Inflammatory macrophage treated with lipopolysaccharide for 1 hour (primary cell): ENCODE measurements around the gene OR14I1.
A peak's percentile ranks its signal among the peaks of the same experiment; 100 is the strongest.

Experiments
- DNase-seq, 2 donors: peaks; one replicate each; pipeline ENCODE4 v3.0.0-alpha.2; 2020 to 2022

The OR14I1 gene

DNA sequence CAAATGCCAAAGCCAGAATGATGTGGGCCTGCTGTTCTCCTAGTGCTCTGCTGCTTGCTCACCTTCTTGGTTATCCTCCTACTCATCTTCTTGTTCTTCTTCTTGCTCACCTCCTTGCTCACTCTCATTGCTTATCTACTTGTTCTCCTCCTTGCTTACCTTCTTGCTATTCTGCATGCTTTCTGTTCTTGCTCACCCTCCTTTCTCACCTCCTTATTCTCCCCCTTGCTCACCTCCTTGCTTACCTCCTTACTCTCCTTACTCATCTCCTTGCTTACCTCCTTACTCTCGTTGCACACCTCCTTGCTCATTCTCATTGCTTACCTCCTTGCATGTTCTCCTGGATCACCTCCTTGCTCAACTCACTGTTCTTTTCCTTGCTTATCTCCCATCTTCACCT, at the start of gene OR14I1:
Gene OR14I1 (minus strand): TSS at position 53 of the 400 bp plus-strand sequence.
- DNase-seq, result no peak

DNA sequence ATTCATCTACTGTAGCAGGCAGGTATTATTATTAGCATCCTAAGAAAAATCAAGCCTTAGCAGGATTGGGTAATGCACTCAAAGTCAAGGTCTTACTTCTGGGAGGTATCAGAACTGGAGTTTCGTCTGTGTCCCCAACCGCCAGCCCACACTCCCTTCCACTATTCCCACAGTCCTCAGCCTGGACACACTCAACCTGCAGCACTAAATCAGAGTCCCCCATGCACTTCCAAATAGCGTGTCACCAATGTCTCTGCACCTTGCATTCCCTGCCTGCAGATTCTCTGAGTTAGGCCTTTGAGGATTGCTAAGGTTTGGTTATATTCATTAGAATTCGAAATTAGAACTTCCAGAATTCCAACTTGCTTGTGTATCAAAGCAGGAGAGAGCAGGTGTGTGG, 49.1 kb upstream of the OR14I1 start:
- DNase-seq, result no peak

DNA sequence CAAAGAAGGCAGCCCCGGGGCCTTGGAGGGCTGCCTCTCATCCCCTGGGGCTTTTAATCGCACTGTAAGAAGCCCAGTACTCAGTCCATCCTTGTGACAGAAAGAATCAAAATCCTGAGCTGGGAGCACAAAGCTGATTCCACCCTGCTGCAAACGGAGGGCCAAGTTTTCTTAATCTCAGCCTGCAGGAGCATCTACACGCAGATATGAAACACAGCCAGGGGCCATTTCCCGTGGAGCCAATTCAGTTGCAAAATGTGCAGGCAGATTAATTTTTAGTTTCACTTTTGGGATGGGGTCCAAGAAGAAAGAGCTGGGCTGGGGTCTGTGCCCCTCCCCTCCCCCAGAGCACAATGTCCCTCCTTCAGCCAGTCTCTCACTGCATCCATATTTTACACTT, 48.6 kb upstream of the OR14I1 start:
- no peak for DNase-seq

DNA sequence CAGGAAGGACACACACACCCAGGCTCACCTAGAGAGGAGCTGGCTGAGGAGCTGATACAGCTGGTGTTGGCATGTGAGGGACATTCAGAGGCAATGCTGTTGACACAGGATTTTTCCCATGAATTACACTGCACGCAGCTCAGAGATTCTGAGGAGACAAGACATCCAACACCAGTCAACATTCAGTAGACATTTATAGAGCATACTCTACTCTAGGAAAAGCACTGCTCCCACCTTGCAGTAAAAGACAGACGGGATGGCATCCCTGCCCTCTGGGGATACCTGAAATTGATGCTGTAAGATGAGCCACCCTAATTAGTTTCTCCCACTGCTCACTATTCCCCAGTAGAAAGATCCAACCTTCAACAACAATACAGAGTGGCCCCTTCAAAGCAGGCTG, 47.9 kb upstream of the OR14I1 start:
- no peak for DNase-seq

DNA sequence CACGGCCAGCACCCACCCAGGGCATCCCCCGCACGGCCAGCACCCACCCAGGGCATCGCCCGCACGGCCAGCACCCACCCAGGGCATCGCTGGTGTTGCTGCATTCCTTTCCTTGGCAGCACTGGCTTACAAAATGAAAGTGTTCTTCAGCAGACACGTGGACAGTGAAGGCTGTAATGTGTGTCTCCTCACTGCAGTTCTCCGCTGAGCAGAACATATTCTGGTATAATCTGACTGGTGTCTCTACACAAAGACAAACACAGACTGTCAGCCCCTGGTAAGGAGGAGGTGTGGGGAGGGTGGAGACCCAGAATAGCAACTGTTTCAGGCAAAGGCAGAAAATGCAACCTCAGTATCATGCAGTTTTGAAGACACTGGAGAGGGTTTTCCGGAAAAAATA, 45.6 kb upstream of the OR14I1 start:
- no peak for DNase-seq

DNA sequence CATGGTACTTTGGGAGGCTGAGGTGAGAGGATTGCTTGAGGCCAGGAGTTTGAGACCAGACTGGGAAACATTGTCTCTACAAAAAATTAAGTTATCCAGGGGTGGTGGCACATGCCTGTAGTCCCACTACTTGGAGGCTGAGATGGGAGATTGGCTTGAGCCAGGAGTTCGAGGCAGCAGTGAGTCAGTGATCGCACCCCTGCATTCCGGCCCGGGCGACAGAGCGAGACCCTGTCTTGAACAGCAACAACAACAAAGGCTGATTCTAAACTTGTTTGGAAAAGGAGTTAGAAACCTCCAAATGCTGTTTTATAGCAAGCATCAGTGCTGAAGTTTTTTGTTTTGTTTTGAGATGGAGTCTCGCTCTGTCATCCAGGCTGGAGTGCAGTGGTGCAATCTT, 38.3 kb upstream of the OR14I1 start:
- DNase-seq, result no peak

GRCh38 chr1:248739572-248740205, 37.1 kb upstream of the OR14I1 start:
- peak in 1 of 2 donors; percentile 17 for DNase-seq

DNA sequence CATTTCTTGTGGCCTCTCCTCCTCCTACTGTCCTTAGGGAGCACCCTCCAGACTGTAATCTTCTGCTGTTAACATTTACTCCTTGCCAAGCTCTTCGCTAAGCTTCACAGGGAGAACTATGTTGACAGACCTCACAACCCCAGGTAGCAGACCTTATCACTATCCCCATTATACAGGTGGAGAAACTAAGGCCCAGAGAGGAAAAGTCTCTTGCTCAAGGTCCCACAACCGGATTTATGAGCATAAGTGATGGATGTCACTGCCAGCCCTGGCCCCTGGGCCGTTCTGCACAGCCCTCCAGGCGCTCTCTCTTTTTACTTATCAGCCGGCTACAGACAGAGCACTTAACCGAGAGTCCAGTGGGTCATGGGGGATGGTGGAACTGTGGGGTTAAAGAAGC, 34.9 kb upstream of the OR14I1 start:
- DNase-seq, result no peak

DNA sequence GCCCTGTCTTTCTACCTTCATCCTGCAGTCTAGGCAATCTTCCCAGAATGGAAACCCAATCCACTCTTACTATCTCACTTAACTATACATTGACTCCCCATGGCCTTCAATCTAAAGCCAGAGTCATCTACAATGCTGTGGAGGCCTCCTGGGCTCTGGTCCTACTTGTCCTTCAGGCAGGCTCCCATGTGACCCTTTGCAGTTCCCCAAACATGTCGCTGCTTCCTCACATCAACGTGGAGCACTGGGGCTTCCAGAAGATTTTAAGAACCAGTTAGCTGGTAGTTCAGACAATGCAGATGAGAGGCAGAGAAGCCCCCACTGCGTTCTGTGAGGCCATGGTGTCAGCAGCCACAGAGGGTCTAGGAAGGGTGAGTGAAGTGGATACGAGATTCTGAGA, 34.4 kb upstream of the OR14I1 start:
- peak; percentile 14 to 15 for DNase-seq

DNA sequence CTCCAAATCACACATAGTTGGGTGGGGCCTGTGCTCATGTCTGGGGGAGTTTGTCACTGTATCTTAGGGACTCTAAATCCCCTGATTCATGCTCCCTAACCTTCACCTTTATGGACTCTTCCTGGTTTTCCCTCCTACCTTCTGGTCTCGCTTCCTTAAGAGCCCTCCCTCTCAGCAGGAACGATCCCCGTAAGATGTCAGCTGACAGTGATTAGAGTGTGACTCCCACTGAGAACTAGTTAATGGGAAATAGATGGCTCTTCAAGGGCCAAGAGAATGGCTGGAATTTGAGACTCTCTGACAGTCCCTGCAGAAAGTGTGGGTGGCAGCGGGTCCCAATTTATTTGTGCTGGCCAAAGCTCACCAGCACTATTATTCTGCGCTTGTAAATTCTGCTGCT, 31.0 kb upstream of the OR14I1 start:
- DNase-seq, result no peak

GRCh38 chr1:248730507-248731335, 28.2 kb upstream of the OR14I1 start:
- no peak for DNase-seq

- DNase-seq, result no peak
These were observed 11.7 kb upstream of the OR14I1 start for GRCh38 chr1:248714248-248714647.

DNA sequence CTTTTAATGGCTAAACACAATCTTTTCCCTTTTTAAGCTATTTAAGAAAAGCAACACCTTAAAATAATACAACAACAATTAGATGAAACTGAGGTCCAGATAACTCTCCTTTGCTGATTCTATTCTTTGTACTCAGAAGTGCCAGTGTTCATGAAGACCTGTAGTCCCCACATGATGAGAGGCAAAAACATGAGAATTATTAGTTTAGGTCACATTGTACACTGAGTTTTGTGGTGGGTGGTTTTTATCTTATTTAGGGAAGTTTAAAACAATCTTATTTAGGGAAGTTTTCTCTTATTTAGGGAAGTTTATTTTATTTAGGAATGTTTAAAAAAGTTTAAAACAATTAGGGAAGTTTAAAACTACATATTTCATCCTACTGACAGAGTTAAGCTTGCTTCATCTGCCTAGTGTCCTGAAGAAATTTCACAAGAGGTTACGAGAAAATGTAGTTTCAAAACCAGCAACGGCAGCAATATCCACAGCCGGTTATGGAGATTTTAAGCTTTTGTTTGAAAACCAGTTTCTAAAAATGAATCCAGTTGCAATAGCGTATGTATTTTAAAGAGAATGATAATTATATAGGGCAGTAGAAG, 7.8 kb upstream of the OR14I1 start:
- DNase-seq, result peak; percentile 86 to 90

GRCh38 chr1:248704606-248705005, 2.0 kb upstream of the OR14I1 start:
- DNase-seq, result no peak

DNA sequence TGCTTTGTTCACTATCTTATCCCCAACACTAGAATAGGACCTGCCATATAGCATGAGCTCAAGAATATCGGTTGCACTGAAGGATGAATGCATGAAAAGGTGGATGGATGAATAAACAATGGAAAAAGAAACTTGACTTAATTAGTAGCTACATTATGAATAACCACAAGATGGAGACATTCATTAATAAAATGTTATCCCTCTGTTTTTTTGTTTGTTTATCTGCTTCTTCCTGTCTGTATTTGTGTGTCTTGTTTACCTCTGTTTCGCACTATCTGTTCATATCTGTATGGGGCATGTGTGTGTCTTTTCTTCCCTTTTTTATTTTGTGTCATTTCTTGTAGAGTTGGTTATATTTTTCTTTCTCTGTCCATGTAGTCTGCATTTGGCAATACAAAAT, 1.1 kb upstream of the OR14I1 start:
- DNase-seq, result peak; percentile 17 to 21

DNA sequence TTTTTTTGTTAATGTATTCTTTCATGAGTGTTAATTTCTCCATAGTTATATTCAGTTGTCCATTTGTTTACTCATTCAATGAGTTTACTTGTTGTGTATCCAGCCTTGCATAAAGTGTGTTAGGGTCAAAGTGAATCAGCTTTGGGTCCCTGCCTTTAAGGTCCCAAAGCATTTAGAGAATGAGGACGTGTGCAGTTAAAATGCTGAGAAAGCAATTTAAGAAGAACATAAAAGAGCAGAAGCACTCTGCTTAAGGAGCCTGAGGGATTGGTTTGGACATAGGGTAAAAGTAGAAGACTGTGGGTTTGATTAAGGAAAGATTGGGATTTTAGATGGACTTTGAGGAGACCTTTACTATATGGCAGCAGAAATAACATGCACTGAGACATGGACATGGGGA, 3.5 kb downstream of the OR14I1 start:
- no peak for DNase-seq

DNA sequence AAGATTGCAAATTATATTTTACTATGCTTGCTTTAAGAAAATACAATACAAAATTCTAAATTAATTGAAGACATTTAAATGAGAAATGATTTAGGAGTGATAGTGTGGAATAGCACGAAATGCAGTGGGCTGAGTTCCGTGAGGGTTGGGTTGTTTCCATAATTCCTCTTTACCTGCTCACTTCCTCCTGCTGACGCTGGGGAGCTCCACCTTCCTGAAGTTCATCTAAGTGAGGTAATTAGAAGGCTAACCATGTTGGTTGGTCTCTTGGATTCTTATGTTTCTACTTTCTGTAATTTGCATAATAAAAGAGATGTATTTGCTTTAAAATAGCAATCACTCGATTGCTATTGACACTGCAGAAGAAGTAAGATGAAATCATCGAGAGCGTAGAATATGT, 4.7 kb downstream of the OR14I1 start:
- DNase-seq, result no peak

DNA sequence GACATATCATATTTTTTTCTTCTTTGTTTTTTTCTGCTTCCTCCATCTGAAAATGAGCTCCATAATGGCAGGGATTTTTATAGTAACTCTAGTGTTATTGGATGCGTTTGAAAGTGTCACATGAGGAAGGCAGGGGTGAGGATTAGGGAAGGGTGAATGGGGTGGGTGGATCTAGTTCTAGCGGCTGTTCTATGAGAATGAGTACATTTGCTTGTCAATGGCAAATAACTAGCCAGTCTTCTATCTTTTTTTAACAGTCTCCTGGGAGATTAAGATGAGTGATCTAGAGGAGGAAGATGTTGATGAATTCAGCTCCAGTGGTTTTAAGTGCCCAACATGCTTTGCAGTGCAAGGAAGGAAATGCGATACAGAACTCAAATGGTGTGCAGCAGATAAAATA, 5.8 kb downstream of the OR14I1 start:
- DNase-seq, result peak; percentile 20 to 43

GRCh38 chr1:248696261-248696660, 6.3 kb downstream of the OR14I1 start:
- peak; percentile 32 to 37 for DNase-seq

DNA sequence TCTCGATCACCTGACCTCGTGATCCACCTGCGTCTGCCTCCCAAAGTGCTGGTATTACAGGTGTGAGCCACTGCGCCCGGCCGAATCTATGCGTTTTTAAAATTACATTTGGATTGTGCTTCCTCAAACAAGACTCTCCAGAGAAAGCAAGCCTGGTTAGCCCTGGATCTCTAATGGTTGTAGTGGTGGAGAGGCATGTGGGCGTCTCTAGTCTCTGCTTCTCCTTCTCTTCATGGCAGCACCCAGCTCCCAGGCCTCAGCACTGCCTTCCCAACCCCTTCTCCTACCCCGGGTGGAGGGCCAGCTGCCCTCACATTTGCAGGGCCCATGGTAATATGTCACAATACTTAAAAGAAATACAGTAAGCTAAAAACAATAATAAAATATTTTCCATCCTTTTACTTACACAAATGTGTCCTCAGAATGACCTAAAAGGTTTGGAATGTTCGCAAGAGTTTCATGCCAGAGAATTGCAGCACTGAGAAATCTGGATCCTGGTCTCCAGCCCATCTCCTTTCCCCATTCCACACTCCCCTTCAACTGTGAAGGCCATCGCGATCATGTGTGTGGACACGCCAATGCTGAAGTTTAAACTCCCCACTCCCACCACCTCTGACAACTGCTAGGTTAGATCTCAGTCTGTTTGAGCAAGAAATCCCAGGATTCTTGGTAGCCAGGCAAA, 7.0 kb downstream of the OR14I1 start:
- DNase-seq, result no peak

- DNase-seq, result no peak
These were observed 10.9 kb downstream of the OR14I1 start for GRCh38 chr1:248691567-248692155.

DNA sequence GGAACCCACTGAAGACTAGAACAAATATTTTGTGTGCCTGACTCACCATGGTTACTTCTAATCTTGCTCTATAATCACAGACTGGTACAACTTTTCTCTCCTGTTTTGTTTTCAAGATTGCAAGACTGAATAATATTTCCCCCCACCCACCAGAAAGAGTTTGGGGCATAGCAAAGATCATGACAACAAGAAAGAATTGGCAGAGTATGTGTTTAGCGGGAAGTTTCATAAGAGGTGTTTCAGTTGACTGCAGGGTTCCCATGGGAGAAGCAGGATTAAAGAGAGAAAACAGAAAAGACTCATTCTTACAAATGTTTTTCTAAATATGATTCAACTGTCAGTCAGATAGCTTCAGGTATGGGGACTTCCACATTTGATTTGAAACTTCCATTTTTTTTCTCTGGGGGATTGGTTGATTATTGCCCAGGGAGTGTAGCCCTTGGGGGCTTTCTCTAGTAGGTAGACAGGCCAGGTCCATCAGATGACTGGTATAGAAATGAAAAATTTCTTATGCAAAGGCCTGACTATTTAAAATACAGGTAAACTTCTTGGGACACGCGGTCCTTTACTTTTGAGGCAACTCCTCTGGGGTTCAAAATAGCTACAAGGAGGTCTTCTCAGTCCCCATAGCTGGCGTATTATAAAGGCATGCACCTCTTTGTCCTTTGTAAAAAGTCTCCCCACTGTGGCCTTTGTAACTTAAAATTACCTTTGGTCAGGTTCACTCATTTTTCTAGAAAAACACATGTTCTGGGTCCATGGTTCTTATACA, 13.9 kb downstream of the OR14I1 start:
- DNase-seq, result no peak
